Hepatocyte (in vitro differentiated cells): ENCODE results near the gene POLR2L. TPM values are rescaled to one million over a fixed set of nuclear protein-coding genes. Genes with fewer than 3 reads are reported as not detected.

Source experiments
- DNase-seq: peaks from one replicate; pipeline ENCODE4 v3.0.0-alpha.2; 2016; ENCODE audit warnings: low spot score
- H2AFZ ChIP-seq: fragments of 200-600 bp; sonication (generic); 2 replicates; pipeline ENCODE4 v1.6.0; 2016; ENCODE audit warnings: antibody characterized with exemption, mild to moderate bottlenecking
- H3K27ac ChIP-seq: fragments of 200-600 bp; sonication (generic); 2 replicates; pipeline ENCODE4 v1.5.1; 2016; ENCODE audit warnings: mild to moderate bottlenecking
- H3K27me3 ChIP-seq: fragments of 200-600 bp; sonication (generic); 2 replicates; pipeline ENCODE4 v1.6.1; 2016
- H3K36me3 ChIP-seq: fragments of 200-600 bp; sonication (generic); replicated peaks from 2 replicates; pipeline ENCODE4 v1.5.1; 2016; ENCODE audit warnings: low read depth; ENCODE audit not compliant: insufficient read depth
- H3K4me1 ChIP-seq: fragments of 200-600 bp; sonication (generic); 2 replicates; pipeline ENCODE4 v1.5.1; 2016; ENCODE audit warnings: mild to moderate bottlenecking, moderate library complexity; ENCODE audit not compliant: insufficient read depth
- H3K4me2 ChIP-seq: fragments of 200-600 bp; sonication (generic); 2 replicates; pipeline ENCODE4 v1.6.0; 2016
- H3K4me3 ChIP-seq: fragments of 200-600 bp; sonication (generic); 2 replicates; pipeline ENCODE4 v1.5.1; 2016; ENCODE audit warnings: mild to moderate bottlenecking
- H3K79me2 ChIP-seq: fragments of 200-600 bp; sonication (generic); 2 replicates; pipeline ENCODE4 v1.6.0; 2017; ENCODE audit warnings: mild to moderate bottlenecking
- H3K9me2 ChIP-seq: fragments of 200-600 bp; sonication (generic); replicated peaks from 2 replicates; pipeline ENCODE4 v1.6.0; 2017; ENCODE audit warnings: mild to moderate bottlenecking; ENCODE audit not compliant: insufficient read depth
- H3K9me3 ChIP-seq: fragments of 200-600 bp; sonication (generic); 2 replicates; pipeline ENCODE4 v1.5.1; 2016; ENCODE audit warnings: low read depth, mild to moderate bottlenecking
- H4K20me1 ChIP-seq: fragments of 200-600 bp; sonication (generic); 2 replicates; pipeline ENCODE4 v1.6.0; 2016; ENCODE audit warnings: mild to moderate bottlenecking; ENCODE audit not compliant: insufficient read depth, poor library complexity, severe bottlenecking
- EZH2 ChIP-seq: fragments of 200-600 bp; sonication (generic); IDR thresholded peaks from 2 replicates; pipeline ENCODE4 v1.6.1; 2016; ENCODE audit warnings: antibody characterized with exemption, mild to moderate bottlenecking, borderline replicate concordance
- EZH2phosphoT487 ChIP-seq: fragments of 200-600 bp; sonication (generic); IDR thresholded peaks from one replicate; pipeline ENCODE4 v1.6.1; 2018; ENCODE audit warnings: antibody characterized with exemption, mild to moderate bottlenecking, low read depth, moderate library complexity; ENCODE audit not compliant: unreplicated experiment, severe bottlenecking
- WGBS: methylation state at CpG from one replicate; pipeline ENCODE4 v1.1.6; 2016; ENCODE audit warnings: low lambda C conversion rate; ENCODE audit errors: missing lambda C conversion rate; 5-methylcytosine and 5-hydroxymethylcytosine counted together
- polyA plus RNA-seq: library from polyadenylated mRNA; unstranded; fragments of >200 nt; fragmentation: Nextera tagmentation; extraction: Ambion mirVana; gene quantifications from 2 replicates; pipeline ENCODE4 v1.2.1, GENCODE V29; 2016
- total RNA-seq: library from RNA; depleted of rRNA; stranded (reverse); fragments of >200 nt; gene quantifications from 2 replicates; pipeline ENCODE4 v1.2.3, GENCODE V29; 2014
- TF ChIP-seq, protein P1 (sequence below): fragments of 200-600 bp; sonication (generic); IDR thresholded peaks from 2 replicates; pipeline ENCODE4 v1.5.1; 2016; ENCODE audit warnings: antibody characterized with exemption, mild to moderate bottlenecking; ENCODE audit not compliant: poor library complexity

Gene POLR2L
- total and polyA plus RNA-seq, 2 experiments from 2014 or later = 38.0 to 372 TPM

DNA sequence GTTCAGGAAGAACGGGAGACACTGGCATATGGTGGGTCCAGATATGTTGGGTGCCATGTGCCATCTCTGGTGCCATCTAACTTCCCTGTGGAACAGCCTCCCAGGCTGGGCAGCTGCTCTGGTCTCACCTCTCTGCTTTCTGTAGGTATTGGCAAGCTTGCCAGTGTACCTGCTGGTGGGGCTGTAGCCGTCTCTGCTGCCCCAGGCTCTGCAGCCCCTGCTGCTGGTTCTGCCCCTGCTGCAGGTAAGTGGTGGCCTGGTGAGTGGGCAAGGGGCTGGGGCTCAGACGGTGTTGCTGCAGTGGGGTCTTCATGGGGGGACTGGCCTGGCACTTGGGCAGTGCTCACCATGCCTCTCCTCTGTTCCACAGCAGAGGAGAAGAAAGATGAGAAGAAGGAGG lies 29.9 kb downstream of the POLR2L start:
- Histone ChIP-seq H3K9me2 (no peaks in the 10 kb centered on the region), H3K27me3 (no peaks in the 10 kb centered on the region), H2AFZ (no peak overlapping the region), H3K4me3 (no peak overlapping the region), H3K27ac (no peak overlapping the region), H3K36me3 (no peaks in the 10 kb centered on the region), H4K20me1 (peaks cover 22% of the 10 kb centered on the region), H3K4me1 (peaks cover 7% of the 10 kb centered on the region), H3K79me2 (peaks cover 40% of the 10 kb centered on the region), H3K4me2 (no peak overlapping the region), H3K9me3 (no peaks in the 10 kb centered on the region)
- no peak for DNase-seq
- WGBS = 96% methylated on average over 3 of the region's 3 CpGs
- no peak for TF ChIP-seq EZH2
- TF ChIP-seq EZH2phosphoT487 = no peak
- TF ChIP-seq, protein P1, sequence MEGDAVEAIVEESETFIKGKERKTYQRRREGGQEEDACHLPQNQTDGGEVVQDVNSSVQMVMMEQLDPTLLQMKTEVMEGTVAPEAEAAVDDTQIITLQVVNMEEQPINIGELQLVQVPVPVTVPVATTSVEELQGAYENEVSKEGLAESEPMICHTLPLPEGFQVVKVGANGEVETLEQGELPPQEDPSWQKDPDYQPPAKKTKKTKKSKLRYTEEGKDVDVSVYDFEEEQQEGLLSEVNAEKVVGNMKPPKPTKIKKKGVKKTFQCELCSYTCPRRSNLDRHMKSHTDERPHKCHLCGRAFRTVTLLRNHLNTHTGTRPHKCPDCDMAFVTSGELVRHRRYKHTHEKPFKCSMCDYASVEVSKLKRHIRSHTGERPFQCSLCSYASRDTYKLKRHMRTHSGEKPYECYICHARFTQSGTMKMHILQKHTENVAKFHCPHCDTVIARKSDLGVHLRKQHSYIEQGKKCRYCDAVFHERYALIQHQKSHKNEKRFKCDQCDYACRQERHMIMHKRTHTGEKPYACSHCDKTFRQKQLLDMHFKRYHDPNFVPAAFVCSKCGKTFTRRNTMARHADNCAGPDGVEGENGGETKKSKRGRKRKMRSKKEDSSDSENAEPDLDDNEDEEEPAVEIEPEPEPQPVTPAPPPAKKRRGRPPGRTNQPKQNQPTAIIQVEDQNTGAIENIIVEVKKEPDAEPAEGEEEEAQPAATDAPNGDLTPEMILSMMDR = no peak

DNA sequence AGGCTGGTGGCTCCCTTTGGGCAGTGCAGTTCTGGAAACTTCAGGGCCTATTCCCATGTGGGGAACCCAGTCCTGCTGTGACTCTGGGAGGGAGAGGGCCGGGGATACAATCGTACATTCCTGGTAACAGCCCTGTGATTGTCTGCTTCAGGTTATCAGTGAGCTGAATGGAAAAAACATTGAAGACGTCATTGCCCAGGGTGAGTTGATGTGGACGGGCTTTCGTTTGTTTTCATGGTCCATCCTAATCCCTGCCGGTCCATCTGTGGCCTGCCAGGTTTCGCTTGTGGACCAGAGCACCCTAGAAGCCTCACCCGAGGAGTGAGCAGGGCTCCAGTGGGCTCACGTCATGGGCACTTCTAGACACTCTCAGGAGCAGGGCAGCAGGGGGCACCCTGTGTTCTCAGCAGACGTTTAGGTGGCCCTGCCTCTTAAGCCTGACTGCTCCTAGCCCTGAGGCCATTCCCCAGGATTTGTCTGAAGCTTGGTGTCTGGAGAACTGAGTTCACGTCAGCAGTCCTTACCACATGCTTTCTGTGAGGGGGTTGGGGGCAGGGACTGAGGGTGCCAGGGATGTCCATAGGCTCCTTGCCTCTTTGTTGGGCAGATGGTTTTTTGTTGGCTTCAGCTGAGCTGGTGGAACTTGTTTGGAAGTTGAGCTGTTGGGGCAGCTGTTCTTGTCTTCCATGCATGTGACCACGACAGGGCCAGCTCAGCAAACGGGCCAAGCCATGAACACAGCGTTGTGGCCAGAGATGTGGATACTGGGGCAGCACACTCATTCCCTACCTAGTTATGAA lies 30.7 kb downstream of the POLR2L start:
- Histone ChIP-seq H3K4me3 (no peak overlapping the region), H3K4me2 (peak overlapping the region; percentile 98), H3K27ac (no peak overlapping the region), H3K9me2 (no peaks in the 10 kb centered on the region), H3K79me2 (peaks cover 44% of the 10 kb centered on the region), H3K36me3 (no peaks in the 10 kb centered on the region), H4K20me1 (peaks cover 22% of the 10 kb centered on the region), H3K9me3 (no peaks in the 10 kb centered on the region), H3K27me3 (no peaks in the 10 kb centered on the region), H3K4me1 (peaks cover 7% of the 10 kb centered on the region), H2AFZ (no peak overlapping the region)
- 85% methylated on average over 14 of the region's 14 CpGs for WGBS
- TF ChIP-seq, protein P1 = no peak
- TF ChIP-seq EZH2phosphoT487 (no peak), EZH2 (no peak)
- DNase-seq = no peak

DNA sequence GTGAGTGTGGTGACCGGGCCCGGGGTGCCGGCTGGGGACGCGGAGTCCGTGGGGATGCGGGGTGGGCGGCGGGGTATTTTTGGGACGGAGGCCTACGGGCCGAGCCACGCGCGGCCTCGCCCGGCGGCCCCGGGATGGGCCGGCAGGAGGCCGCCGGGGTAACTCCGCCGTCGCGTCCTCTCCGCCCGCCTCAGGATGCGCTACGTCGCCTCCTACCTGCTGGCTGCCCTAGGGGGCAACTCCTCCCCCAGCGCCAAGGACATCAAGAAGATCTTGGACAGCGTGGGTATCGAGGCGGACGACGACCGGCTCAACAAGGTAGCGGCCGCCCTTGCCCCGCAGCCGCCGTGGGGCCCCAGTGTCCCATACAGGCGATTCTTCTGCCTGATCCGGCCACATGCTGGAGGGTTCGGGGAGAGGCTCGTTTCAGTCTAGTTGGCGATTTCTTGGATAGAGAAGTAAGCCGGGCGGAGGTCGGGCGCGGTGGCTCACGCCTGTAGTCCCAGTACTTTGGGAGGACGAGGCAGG lies 32.2 kb downstream of the POLR2L start:
- Histone ChIP-seq H3K4me2 (peak overlapping the region; percentile 98), H4K20me1 (peaks cover 22% of the 10 kb centered on the region), H3K79me2 (peaks cover 44% of the 10 kb centered on the region), H3K36me3 (no peaks in the 10 kb centered on the region), H3K4me1 (peaks cover 7% of the 10 kb centered on the region), H3K9me2 (no peaks in the 10 kb centered on the region), H2AFZ (no peak overlapping the region), H3K9me3 (no peaks in the 10 kb centered on the region), H3K27ac (peak overlapping the region; percentile 96), H3K27me3 (no peaks in the 10 kb centered on the region), H3K4me3 (peak overlapping the region; percentile 68)
- TF ChIP-seq EZH2 (no peak), EZH2phosphoT487 (no peak)
- TF ChIP-seq, protein P1 = no peak
- 1% methylated on average over 36 of the region's 55 CpGs for WGBS
- DNase-seq = no peak
